ENCODE results near the gene GJD3.
A peak's percentile ranks its signal among the peaks of the same experiment; 100 is the strongest.

Gene GJD3

DNA sequence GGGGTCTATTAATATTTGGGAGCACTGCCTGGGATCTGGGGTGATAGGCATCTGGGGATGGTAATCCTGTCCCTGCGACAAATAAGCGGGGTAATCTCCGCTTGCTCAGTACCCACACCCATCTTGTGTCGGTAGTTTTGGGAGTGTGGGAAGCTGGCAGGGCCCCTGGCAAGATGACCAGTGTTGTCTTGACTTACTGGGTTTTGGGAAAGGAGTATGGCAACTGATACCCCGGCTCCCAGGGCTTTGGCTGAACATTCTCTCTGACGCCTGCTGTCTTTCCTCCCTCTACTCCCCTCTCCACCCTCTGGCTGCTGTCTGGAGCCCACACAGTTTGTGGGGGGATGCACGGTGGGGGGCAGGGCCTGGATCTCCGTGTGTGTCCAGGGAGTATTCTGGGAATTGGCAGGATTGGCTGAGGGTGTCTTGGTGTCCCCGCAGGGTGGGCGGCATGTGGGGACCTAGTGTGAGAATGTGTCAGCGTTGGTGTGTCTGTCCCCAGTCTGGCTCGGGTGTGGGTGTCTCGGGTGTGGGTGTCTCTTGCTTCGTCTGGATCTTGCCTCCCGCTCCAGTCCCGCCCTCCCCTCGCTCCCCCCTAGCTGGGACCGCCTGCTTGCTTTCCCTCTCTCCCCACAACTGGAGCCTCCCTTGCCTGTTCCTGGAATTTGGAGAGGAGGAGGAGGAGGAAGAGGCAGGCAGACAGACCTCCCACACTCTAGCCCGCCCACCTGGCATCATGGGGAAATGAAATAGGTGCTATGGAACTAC is 43.6 kb downstream of the GJD3 start:
- peak; percentile 66 to 79 for DNase-seq

DNA sequence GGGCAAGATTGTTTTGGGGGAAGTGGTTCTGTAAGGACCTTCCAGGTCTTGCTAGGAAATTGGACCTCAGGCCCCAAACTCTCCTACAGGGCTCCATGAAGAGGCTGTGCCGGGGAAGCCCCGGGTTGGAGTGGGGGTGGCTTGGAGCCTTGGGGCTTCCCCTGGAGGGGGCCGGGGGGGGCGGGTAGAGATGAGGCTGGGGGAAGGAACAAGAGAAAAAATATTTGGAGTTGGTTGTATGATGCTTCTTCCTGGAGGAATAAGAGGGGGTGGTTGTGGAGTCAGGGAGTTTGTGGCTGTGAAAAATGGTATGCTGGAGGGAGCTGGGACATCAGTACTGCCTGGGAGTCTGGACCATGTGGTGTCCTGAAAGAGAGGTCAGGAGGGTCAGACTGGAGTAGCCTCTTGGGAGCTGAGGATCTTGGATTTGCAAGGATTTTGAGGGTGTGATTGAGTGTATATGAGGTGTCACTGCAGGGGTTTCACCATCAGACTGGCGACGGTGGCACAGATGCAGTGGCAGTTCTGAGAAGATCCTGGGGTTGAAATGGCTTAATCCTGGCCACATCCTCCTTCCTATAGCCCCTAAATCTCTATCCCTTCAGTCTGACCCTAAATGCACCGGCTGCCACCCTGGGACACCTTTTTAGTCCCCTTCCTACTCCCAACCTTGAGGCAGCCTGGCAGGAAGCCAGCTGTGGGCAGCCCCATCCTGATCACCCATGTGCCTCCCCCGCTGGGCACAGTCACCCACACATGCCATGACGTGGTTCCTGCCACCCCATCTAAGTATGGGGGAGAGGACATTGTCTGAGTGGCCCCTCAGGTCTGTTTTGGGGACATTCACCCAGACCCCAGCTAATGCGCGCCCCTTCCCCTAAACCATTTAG is 44.6 kb downstream of the GJD3 start:
- peak; percentile 82 to 89 for DNase-seq

- no peak for DNase-seq
Observed at GRCh38 chr17:40318830-40319391, 45.6 kb downstream of the GJD3 start.

DNA sequence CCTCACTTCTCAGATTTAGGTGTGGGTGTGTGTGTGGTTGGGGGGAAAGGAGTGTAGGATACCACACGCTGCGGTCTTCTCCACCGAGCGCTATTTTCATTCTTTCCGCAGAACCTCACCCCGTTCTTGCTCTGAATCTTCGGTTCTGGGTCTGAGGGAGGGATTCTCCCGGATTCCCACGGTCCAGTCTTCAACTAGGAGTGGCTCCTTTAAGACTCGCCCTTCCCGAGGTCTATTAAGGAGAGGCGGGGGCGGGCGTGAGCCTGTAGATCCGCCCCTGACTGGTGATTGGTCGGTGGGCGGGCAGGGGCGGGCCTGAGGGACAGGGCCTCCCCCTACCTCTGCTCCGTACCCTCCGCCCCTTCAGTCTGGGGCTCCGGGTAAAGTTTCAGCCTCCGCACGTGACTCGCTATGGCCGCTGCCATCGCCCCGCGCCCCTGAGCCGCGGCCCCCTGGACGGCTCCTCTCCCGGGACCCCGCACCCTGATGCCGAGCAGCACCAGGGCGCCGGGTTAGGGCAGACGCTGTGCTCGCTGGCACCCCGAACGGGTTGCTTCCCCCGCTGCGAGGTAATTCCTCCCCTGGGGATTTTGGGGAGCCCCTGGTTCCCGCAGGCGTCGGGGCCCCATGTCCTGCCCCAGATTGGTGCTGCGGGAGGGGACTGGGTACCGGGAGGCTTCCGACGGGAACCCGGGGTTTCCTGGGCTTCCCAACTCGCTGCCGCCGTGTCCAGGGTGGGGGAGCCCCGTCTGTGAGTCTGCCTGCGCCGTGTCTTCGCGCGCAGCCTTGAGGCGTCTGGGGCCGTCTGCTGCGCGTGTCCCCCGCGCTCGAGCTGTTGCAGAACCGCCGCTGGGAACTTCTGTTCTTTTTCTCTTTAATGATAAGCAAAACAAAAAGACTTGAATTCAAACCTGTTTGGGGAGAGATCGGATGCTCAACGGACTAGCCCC is 46.4 kb downstream of the GJD3 start:
- peak; percentile 91 to 92 for DNase-seq

DNA sequence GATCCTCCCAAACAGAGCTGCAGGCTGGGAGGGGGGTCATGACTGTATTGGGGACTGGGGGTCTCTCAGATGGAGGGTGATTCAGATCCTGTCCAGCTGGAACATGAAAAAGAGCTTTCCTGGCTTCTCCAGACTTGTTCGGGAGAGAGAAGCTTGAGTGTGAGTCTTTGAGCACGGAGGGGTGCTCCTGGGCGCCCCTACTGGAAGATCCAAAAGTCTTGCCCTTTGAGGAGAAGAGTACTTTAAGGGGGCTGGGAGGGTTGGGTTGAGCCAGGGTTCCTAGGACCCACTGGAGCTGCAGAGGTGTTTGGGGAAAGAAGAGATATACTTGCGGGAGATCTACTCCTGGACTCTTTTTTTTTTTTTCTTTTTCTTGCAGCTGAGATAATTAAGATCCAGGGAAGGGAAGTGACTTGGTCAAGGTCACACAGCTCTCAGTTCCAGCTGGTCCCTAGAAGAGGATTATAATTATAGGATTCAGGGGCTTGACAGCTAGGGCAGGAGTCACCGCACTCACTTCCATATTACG is 47.1 kb downstream of the GJD3 start:
- DNase-seq, result no peak

GRCh38 chr17:40316571-40317344 is 47.8 kb downstream of the GJD3 start:
- DNase-seq, result no peak

DNA sequence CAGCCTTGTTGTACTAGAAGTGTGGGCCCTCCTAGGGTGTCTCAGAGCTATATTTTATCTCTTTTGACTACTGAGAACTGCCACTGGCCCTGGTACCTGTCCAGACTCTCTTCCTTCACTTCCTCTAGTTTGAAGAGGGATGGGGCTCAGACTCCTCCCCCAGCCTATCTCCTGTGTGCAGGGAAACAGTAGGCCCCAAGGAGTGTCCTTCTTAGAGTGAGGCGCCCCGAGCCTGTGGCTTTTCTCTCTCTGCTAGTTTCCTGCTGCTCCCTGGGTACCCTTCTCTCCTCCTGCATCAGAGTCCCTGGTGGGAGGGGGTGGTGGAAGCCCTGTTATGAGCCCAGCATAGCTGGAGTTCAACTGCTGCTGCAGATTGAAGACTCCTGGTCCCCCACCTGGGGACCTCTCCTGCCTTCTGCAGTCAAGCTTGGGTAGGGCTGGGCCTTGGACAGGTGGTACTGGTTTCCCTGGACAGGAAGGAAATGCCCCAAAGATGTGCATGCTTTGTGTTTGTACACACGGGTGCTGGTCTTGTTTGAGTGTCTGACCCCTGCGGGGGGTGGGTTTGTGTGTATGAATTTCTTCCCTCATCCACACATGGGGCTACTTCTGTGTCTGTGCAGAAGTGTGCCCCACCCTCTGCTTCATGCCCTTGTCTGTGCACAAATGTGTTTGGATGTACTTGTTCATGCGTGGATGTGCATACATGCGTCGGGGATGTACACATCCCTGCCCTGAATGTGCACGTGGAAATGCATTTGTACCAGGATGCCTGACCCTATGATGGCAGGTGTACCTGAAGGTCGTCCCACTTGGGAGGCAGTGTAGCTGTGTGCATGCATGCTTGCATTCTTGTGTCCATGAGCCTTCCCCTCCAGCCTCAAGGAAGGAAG is 48.6 kb downstream of the GJD3 start:
- no peak for DNase-seq

GRCh38 chr17:40315206-40315605 is 49.3 kb downstream of the GJD3 start:
- DNase-seq, result no peak

DNA sequence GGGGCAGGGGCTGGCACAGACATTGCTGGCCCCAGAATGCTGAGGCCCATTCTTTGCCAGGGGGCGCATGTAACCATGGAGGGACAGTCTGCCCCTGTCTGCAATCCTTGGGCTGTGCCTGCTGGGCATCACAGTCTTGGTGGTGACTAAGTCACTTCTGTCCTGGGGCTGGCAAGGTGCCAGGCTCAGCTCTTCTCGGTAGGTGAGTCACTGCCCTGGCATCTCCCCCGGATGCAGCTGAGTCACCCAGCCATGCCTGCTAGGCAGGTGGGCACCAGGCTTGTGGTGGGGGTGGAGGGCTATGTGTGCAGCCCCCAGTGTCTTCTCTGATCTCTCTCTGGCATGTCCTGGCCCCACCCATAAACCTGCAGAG is 50.0 kb downstream of the GJD3 start:
- DNase-seq, result peak; percentile 88 to 96

GRCh38 chr17:40313668-40314583 is 50.6 kb downstream of the GJD3 start:
- DNase-seq, result no peak

Data from activated CD4-positive, alpha-beta T cell treated with anti-CD3 and anti-CD28 coated beads for 4 hours (primary cell).